Measurements from ENCODE around the gene GAS2L2. TPM values are rescaled to one million over a fixed set of nuclear protein-coding genes. Genes with fewer than 3 reads are reported as not detected.

The GAS2L2 gene
- total and polyA plus RNA-seq, 2 experiments from 2014 or later, result not detected

DNA sequence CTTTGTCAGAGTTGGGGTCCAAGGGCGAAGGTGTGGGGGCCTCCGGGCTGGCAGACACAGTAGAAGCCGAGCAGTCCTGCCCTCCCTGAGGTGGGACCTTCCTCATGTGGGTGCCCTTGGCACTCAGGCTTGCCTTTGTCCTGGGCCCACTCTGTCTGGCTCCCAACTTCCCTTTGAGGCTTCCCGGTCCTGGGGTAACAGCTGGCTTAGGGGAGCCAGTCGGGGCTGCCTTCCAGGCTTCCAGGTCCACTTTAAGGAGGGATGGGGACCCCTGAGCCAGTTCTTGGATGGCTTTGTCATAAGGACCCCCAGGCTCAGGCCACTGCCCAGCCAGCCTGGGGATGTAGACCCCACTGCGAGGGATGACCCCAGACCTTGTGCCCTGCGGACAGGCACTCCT, 7.8 kb downstream of the GAS2L2 start:
- Histone ChIP-seq H3K79me2 (no peaks in the 10 kb centered on the region), H3K27ac (no peak overlapping the region), H2AFZ (no peak overlapping the region), H3K27me3 (peaks cover 45% of the 10 kb centered on the region), H3K4me1 (ENCODE audit: insufficient read depth) (peaks cover 5% of the 10 kb centered on the region), H3K4me2 (no peak overlapping the region), H3K9me3 (ENCODE audit: low read depth) (no peaks in the 10 kb centered on the region), H3K36me3 (replicated peaks; ENCODE audit: insufficient read depth, low read depth) (no peaks in the 10 kb centered on the region), H4K20me1 (ENCODE audit: insufficient read depth, poor library complexity, severe bottlenecking) (no peaks in the 10 kb centered on the region), H3K9me2 (replicated peaks; ENCODE audit: insufficient read depth) (no peaks in the 10 kb centered on the region), H3K4me3 (no peak overlapping the region)
- TF ChIP-seq, protein P1, sequence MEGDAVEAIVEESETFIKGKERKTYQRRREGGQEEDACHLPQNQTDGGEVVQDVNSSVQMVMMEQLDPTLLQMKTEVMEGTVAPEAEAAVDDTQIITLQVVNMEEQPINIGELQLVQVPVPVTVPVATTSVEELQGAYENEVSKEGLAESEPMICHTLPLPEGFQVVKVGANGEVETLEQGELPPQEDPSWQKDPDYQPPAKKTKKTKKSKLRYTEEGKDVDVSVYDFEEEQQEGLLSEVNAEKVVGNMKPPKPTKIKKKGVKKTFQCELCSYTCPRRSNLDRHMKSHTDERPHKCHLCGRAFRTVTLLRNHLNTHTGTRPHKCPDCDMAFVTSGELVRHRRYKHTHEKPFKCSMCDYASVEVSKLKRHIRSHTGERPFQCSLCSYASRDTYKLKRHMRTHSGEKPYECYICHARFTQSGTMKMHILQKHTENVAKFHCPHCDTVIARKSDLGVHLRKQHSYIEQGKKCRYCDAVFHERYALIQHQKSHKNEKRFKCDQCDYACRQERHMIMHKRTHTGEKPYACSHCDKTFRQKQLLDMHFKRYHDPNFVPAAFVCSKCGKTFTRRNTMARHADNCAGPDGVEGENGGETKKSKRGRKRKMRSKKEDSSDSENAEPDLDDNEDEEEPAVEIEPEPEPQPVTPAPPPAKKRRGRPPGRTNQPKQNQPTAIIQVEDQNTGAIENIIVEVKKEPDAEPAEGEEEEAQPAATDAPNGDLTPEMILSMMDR (IDR thresholded peaks at IDR 0.05; ENCODE audit: poor library complexity), result no peak
- TF ChIP-seq EZH2phosphoT487 (IDR thresholded peaks at IDR 0.05; ENCODE audit: low read depth, severe bottlenecking, unreplicated experiment) (no peak), EZH2 (IDR thresholded peaks at IDR 0.05; ENCODE audit: borderline replicate concordance) (no peak)
- no peak for DNase-seq (ENCODE audit: low spot score)
- 83% methylated on average over 7 of the region's 7 CpGs for WGBS (ENCODE audit: low lambda C conversion rate, missing lambda C conversion rate)

DNA sequence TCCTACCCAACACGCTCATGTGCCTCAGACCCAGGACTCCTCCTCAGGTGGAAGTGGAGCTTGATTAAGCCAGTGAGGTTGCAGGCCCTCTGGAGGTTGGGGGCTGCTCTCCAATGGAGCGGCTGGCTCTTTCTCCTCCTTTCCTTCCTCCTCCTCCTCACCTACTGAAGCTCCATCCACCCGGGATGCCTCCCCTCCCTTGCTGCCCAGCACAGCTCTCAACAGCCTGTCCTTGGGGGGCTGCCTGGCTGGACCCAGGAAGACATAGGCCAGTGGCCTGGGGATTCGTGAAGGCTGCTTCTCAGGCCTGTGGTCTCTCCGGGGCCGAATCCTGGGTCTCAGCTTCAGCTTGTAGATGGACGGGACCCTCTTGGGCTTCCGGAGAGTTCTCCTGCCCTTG, 8.2 kb downstream of the GAS2L2 start:
- H3K9me3 ChIP-seq (ENCODE audit: low read depth), result no peaks in the 10 kb centered on the region
- TF ChIP-seq, protein P1 (IDR thresholded peaks at IDR 0.05; ENCODE audit: poor library complexity), result no peak
- TF ChIP-seq EZH2phosphoT487 (IDR thresholded peaks at IDR 0.05; ENCODE audit: low read depth, severe bottlenecking, unreplicated experiment), result no peak
- TF ChIP-seq EZH2 (IDR thresholded peaks at IDR 0.05; ENCODE audit: borderline replicate concordance), result no peak
- H2AFZ ChIP-seq, result no peak overlapping the region
- H3K27me3 ChIP-seq, result peaks cover 46% of the 10 kb centered on the region
- H3K4me2 ChIP-seq, result no peak overlapping the region
- DNase-seq (ENCODE audit: low spot score), result no peak
- H3K4me1 ChIP-seq (ENCODE audit: insufficient read depth), result peaks cover under 1% of the 10 kb centered on the region
- WGBS (ENCODE audit: low lambda C conversion rate, missing lambda C conversion rate), result 87% methylated on average over 8 of the region's 8 CpGs
- H3K79me2 ChIP-seq, result no peaks in the 10 kb centered on the region
- no peak overlapping the region for H3K4me3 ChIP-seq
- no peaks in the 10 kb centered on the region for H4K20me1 ChIP-seq (ENCODE audit: insufficient read depth, poor library complexity, severe bottlenecking)
- H3K36me3 ChIP-seq (replicated peaks; ENCODE audit: insufficient read depth, low read depth), result no peaks in the 10 kb centered on the region
- no peaks in the 10 kb centered on the region for H3K9me2 ChIP-seq (replicated peaks; ENCODE audit: insufficient read depth)
- H3K27ac ChIP-seq, result no peak overlapping the region

DNA sequence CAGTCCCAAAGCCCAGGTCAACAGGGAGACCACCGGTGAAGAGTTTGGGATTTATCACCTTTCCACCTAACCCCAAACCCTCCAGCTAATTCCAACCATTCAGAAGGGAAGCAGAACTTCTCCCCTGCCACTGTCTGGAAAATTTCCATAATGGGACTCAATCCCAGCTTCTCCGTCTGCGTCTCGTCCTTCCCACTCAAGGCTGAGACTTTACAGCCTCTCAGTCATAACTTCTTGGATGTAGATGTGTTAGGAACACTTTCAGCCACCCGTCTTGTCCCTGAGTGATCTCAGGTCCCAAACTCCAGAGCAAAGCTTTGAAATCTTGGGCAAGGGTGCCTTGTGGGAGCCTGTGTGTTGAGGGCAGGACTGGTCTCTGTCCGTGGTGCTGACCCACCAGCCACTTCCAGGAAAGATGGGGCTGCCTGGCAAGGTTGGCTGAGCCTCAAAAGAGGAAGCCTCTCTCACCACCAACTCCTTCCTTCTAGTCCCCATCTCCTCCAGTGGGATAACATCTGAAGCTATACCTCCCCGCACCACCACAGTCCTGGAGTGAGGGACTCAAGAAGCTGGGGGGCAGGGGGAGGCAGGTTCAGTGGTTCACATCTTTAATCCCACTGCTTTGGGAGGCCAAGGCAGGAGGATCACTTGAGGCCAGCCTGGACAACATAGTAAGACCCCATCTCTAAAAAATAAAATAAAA, 9.3 kb downstream of the GAS2L2 start:
- no peaks in the 10 kb centered on the region for H3K9me3 ChIP-seq (ENCODE audit: low read depth)
- H3K27me3 ChIP-seq, result peaks cover 36% of the 10 kb centered on the region
- H3K27ac ChIP-seq, result no peak overlapping the region
- 57% methylated on average over 7 of the region's 7 CpGs for WGBS (ENCODE audit: low lambda C conversion rate, missing lambda C conversion rate)
- peak; percentile 71 for DNase-seq (ENCODE audit: low spot score)
- H3K4me3 ChIP-seq, result no peak overlapping the region
- no peak for TF ChIP-seq EZH2 (IDR thresholded peaks at IDR 0.05; ENCODE audit: borderline replicate concordance)
- TF ChIP-seq, protein P1 (IDR thresholded peaks at IDR 0.05; ENCODE audit: poor library complexity), result no peak
- no peak for TF ChIP-seq EZH2phosphoT487 (IDR thresholded peaks at IDR 0.05; ENCODE audit: low read depth, severe bottlenecking, unreplicated experiment)
- no peak overlapping the region for H3K4me2 ChIP-seq
- H2AFZ ChIP-seq, result no peak overlapping the region
- no peaks in the 10 kb centered on the region for H3K36me3 ChIP-seq (replicated peaks; ENCODE audit: insufficient read depth, low read depth)
- no peaks in the 10 kb centered on the region for H4K20me1 ChIP-seq (ENCODE audit: insufficient read depth, poor library complexity, severe bottlenecking)
- no peaks in the 10 kb centered on the region for H3K79me2 ChIP-seq
- no peaks in the 10 kb centered on the region for H3K4me1 ChIP-seq (ENCODE audit: insufficient read depth)
- no peaks in the 10 kb centered on the region for H3K9me2 ChIP-seq (replicated peaks; ENCODE audit: insufficient read depth)

Data from hepatocyte (in vitro differentiated cells).